GM12878 (cell line): ENCODE results near the gene CTNNB1.

Experiments used
- ATF7 ChIP-seq: fragments of 450-650 bp; IDR thresholded peaks from 2 replicates; pipeline ENCODE4 v1.6.1; 2016; ENCODE audit warnings: low read depth, mild to moderate bottlenecking
- TBL1XR1 ChIP-seq: IDR thresholded peaks from 2 replicates; pipeline ENCODE4 v1.6.1; 2012; ENCODE audit warnings: low read depth, low read length, improper control_type of control experiment
- TF ChIP-seq, protein P1 (sequence below): IDR thresholded peaks from 2 replicates; pipeline ENCODE4 v1.6.1; 2011; ENCODE audit warnings: borderline replicate concordance, low read depth, mild to moderate bottlenecking, moderate library complexity, mixed read lengths, low read length; ENCODE audit not compliant: insufficient read depth; ENCODE audit errors: extremely low read length
- TF ChIP-seq, protein P2 (sequence below), 3 experiments: IDR thresholded peaks in 2 of 3; conservative IDR thresholded peaks in 1 of 3; 2 replicates each; pipeline ENCODE4 v1.5.1; 2011; ENCODE audit warnings: low read depth in 3 of 3, low read length in 3 of 3, mild to moderate bottlenecking in 3 of 3, control low read depth in 2 of 3, moderate library complexity in 2 of 3, inconsistent platforms in 1 of 3, mixed read lengths in 1 of 3; ENCODE audit not compliant: control insufficient read depth in 2 of 3, insufficient read depth in 1 of 3; ENCODE audit errors: extremely low read depth in 1 of 3
- TF ChIP-seq, protein P3 (sequence below): IDR thresholded peaks from 2 replicates; pipeline ENCODE4 v1.6.1; 2011; ENCODE audit warnings: low read depth, low read length, improper control_type of control experiment, borderline replicate concordance

DNA sequence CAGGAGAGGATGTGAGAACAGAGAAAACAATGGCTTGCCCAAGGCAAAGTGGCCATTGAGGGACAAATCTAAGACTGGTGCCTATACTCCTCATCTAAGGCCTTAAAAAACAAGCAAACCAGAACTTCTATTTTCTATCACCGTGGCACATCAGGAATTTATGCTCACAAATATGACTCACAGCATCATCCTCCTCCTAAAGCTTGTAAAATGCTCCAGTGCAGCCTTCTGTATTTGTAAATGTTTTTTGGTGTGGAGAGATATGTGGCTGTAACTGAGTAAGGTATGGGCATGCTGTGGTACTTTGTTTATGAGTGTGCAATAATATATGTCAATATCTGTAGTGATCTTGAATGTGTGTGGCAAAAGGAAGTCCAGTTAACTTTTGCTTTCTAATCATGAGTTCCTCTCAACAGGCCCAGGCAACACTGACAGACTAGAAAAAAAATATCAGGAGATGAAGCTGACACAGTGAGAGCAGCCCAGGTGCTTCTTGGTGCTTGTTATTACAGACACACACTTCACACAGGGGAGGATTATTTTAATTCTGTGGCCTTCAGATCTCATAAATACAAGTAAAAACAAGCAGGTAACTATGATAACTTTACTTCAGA lies 60.3 kb downstream of the CTNNB1 start:
- TF ChIP-seq ATF7 = no peak
- no peak for TF ChIP-seq TBL1XR1
- TF ChIP-seq, protein P1, sequence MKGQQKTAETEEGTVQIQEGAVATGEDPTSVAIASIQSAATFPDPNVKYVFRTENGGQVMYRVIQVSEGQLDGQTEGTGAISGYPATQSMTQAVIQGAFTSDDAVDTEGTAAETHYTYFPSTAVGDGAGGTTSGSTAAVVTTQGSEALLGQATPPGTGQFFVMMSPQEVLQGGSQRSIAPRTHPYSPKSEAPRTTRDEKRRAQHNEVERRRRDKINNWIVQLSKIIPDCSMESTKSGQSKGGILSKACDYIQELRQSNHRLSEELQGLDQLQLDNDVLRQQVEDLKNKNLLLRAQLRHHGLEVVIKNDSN = no peak
- TF ChIP-seq, protein P2, sequence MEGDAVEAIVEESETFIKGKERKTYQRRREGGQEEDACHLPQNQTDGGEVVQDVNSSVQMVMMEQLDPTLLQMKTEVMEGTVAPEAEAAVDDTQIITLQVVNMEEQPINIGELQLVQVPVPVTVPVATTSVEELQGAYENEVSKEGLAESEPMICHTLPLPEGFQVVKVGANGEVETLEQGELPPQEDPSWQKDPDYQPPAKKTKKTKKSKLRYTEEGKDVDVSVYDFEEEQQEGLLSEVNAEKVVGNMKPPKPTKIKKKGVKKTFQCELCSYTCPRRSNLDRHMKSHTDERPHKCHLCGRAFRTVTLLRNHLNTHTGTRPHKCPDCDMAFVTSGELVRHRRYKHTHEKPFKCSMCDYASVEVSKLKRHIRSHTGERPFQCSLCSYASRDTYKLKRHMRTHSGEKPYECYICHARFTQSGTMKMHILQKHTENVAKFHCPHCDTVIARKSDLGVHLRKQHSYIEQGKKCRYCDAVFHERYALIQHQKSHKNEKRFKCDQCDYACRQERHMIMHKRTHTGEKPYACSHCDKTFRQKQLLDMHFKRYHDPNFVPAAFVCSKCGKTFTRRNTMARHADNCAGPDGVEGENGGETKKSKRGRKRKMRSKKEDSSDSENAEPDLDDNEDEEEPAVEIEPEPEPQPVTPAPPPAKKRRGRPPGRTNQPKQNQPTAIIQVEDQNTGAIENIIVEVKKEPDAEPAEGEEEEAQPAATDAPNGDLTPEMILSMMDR (IDR thresholded peaks at IDR 0.05 in 2 of 3, conservative IDR thresholded peaks at IDR 0.05 in 1 of 3; ENCODE audit: control insufficient read depth in 2 of 3, extremely low read depth in 1 of 3, insufficient read depth in 1 of 3, low read depth in 3 of 3, low read length in 3 of 3) = no peak
- TF ChIP-seq, protein P3, sequence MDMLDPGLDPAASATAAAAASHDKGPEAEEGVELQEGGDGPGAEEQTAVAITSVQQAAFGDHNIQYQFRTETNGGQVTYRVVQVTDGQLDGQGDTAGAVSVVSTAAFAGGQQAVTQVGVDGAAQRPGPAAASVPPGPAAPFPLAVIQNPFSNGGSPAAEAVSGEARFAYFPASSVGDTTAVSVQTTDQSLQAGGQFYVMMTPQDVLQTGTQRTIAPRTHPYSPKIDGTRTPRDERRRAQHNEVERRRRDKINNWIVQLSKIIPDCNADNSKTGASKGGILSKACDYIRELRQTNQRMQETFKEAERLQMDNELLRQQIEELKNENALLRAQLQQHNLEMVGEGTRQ = no peak
